ENCODE measurements around the gene ACTL10. TPM values are rescaled to one million over a fixed set of nuclear protein-coding genes. Genes with fewer than 3 reads are reported as not detected.

Gene ACTL10
- total RNA-seq, result 1 to 10 TPM; 2.6 to 3.1 TPM

GRCh38 chr20:33666293-33667244 is at the start of gene ACTL10:
Gene ACTL10 (plus strand): TSS chr20:33666943. CDS start chr20:33667498, 555 bp downstream.
- H3K4me1 ChIP-seq (ENCODE audit: control insufficient read depth in 1 of 2, low read depth in 2 of 2), result peaks cover 17 to 66% of the 10 kb centered on the region in 2 donors
- H3K9me3 ChIP-seq, result no peaks in the 10 kb centered on the region
- DNase-seq (ENCODE audit: low spot score), result peak; percentile 95
- H3K27me3 ChIP-seq (replicated peaks; ENCODE audit: insufficient read depth), result no peaks in the 10 kb centered on the region
- peak within 1 kb of the TSS; percentile 85 for H3K4me3 ChIP-seq
- ATAC-seq (ENCODE audit: insufficient number of reproducible peaks, low FRiP score, low read depth), result peak; percentile 69
- H3K36me3 ChIP-seq, result no peaks in the 10 kb centered on the region
- peak within 1 kb of the TSS; percentile 88 to 93 for H3K27ac ChIP-seq
- TF ChIP-seq CTCF (IDR thresholded peaks at IDR 0.05), result peak; percentile 25

DNA sequence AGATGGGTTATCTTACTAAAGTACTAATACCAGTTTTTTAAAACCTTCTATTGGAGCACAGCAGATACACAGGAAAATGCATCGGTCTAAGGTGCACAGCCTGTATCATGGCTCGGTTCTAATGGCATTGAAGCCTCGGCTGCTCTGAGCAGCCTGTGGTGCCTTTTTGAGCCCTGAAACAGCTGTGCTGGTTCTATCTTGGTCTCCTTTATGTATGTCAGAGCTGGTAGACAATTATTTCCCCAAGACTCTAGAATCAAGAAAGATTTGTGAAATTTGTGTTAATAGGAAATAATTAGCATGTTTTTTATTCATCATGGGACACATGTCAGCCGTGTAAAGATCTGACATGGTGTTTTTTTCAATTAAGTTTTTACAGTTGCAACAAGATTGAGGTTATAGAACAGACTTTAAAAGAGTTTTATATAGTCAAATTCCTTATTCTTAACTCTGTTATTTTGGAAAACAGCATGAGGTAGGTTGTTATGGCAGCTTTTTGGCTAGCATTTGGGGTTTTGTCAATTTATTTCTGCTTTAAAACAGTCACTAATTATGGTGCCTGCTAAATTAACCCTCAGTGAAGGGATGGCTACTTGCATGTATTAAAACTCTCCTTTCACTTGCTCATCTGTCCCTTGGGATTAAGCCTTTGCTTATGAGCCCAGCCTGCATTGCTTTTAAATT is 44.9 kb upstream of the ACTL10 start:
- DNase-seq (ENCODE audit: low spot score) (no peak), ATAC-seq (ENCODE audit: insufficient number of reproducible peaks, low FRiP score, low read depth) (no peak)
- Histone ChIP-seq H3K27me3 (replicated peaks; ENCODE audit: insufficient read depth) (no peaks in the 10 kb centered on the region), H3K36me3 (peaks cover 21% of the 10 kb centered on the region), H3K4me1 (ENCODE audit: control insufficient read depth in 1 of 2, low read depth in 2 of 2) (no peaks in the 10 kb centered on the region), H3K27ac (no peak overlapping the region), H3K9me3 (no peaks in the 10 kb centered on the region), H3K4me3 (no peak overlapping the region)
- TF ChIP-seq CTCF (IDR thresholded peaks at IDR 0.05), result no peak

GRCh38 chr20:33622705-33623365 is 43.9 kb upstream of the ACTL10 start:
- Histone ChIP-seq H3K27ac (no peak overlapping the region), H3K36me3 (peaks cover 21% of the 10 kb centered on the region), H3K4me3 (no peak overlapping the region), H3K27me3 (replicated peaks; ENCODE audit: insufficient read depth) (no peaks in the 10 kb centered on the region), H3K9me3 (no peaks in the 10 kb centered on the region), H3K4me1 (ENCODE audit: control insufficient read depth in 1 of 2, low read depth in 2 of 2) (no peaks in the 10 kb centered on the region)
- DNase-seq (ENCODE audit: low spot score), result no peak
- no peak for ATAC-seq (ENCODE audit: insufficient number of reproducible peaks, low FRiP score, low read depth)
- no peak for TF ChIP-seq CTCF (IDR thresholded peaks at IDR 0.05)

GRCh38 chr20:33624399-33624798 is 42.3 kb upstream of the ACTL10 start:
- Histone ChIP-seq H3K9me3 (no peaks in the 10 kb centered on the region), H3K4me1 (ENCODE audit: control insufficient read depth in 1 of 2, low read depth in 2 of 2) (no peaks in the 10 kb centered on the region), H3K27ac (no peak overlapping the region), H3K4me3 (no peak overlapping the region), H3K27me3 (replicated peaks; ENCODE audit: insufficient read depth) (no peaks in the 10 kb centered on the region), H3K36me3 (peaks cover 29% of the 10 kb centered on the region)
- DNase-seq (ENCODE audit: low spot score) (no peak), ATAC-seq (ENCODE audit: insufficient number of reproducible peaks, low FRiP score, low read depth) (no peak)
- TF ChIP-seq CTCF (IDR thresholded peaks at IDR 0.05), result no peak

- Histone ChIP-seq H3K36me3 (peaks cover 32% of the 10 kb centered on the region), H3K27ac (no peak overlapping the region), H3K4me3 (no peak overlapping the region), H3K9me3 (no peaks in the 10 kb centered on the region), H3K4me1 (ENCODE audit: control insufficient read depth in 1 of 2, low read depth in 2 of 2) (no peaks in the 10 kb centered on the region), H3K27me3 (replicated peaks; ENCODE audit: insufficient read depth) (no peaks in the 10 kb centered on the region)
- no peak for TF ChIP-seq CTCF (IDR thresholded peaks at IDR 0.05)
- DNase-seq (ENCODE audit: low spot score), result no peak
- no peak for ATAC-seq (ENCODE audit: insufficient number of reproducible peaks, low FRiP score, low read depth)
Observed at GRCh38 chr20:33626190-33626589, 40.6 kb upstream of the ACTL10 start.
